Smooth muscle cell (in vitro differentiated cells): ENCODE data around the gene SPECC1. TPM values are rescaled to one million over a fixed set of nuclear protein-coding genes. Genes with fewer than 3 reads are reported as not detected.

Source experiments
- DNase-seq: peaks from one replicate; lab custom pipeline; 2025; ENCODE audit not compliant: unreplicated experiment; lab: John Stamatoyannopoulos, UW
- H2AFZ ChIP-seq: fragments of 200-600 bp; sonication (generic); 2 replicates; pipeline ENCODE4 v1.6.0; 2016; ENCODE audit warnings: antibody characterized with exemption, low read depth, mild to moderate bottlenecking
- H3F3A ChIP-seq: fragments of 200-600 bp; sonication (generic); 2 replicates; pipeline ENCODE4 v1.6.0; 2017; ENCODE audit warnings: antibody characterized with exemption, low read depth
- H3K27ac ChIP-seq: fragments of 200-600 bp; sonication (generic); 2 replicates; pipeline ENCODE4 v1.5.1; 2016; ENCODE audit warnings: low read depth, mild to moderate bottlenecking
- H3K27me3 ChIP-seq: fragments of 200-600 bp; sonication (generic); 2 replicates; pipeline ENCODE4 v1.6.1; 2016; ENCODE audit warnings: low read depth, mild to moderate bottlenecking
- H3K36me3 ChIP-seq: fragments of 200-600 bp; sonication (generic); 2 replicates; pipeline ENCODE4 v1.5.1; 2016; ENCODE audit warnings: low read depth
- H3K4me1 ChIP-seq: fragments of 200-600 bp; sonication (generic); 2 replicates; pipeline ENCODE4 v1.5.1; 2016; ENCODE audit warnings: low read depth
- H3K4me2 ChIP-seq: fragments of 200-600 bp; sonication (generic); 2 replicates; pipeline ENCODE4 v1.6.0; 2016; ENCODE audit warnings: mild to moderate bottlenecking
- H3K4me3 ChIP-seq: fragments of 200-600 bp; sonication (generic); 2 replicates; pipeline ENCODE4 v1.5.1; 2016; ENCODE audit warnings: mild to moderate bottlenecking
- H3K79me2 ChIP-seq: fragments of 200-600 bp; sonication (generic); 2 replicates; pipeline ENCODE4 v1.6.0; 2016; ENCODE audit warnings: low read depth, mild to moderate bottlenecking
- H3K9ac ChIP-seq: fragments of 200-600 bp; sonication (generic); 2 replicates; pipeline ENCODE4 v1.6.0; 2016; ENCODE audit warnings: low read depth
- H3K9me3 ChIP-seq: fragments of 200-600 bp; sonication (generic); replicated peaks from 2 replicates; pipeline ENCODE4 v1.5.1; 2016; ENCODE audit warnings: low read depth
- H4K20me1 ChIP-seq: fragments of 200-600 bp; sonication (generic); 2 replicates; pipeline ENCODE4 v1.6.0; 2016; ENCODE audit warnings: low read depth
- WGBS: methylation state at CpG from one replicate; pipeline ENCODE4 v1.1.7; 2016; ENCODE audit warnings: low lambda C conversion rate; 5-methylcytosine and 5-hydroxymethylcytosine counted together
- polyA plus RNA-seq: library from polyadenylated mRNA; unstranded; fragments of >200 nt; fragmentation: Nextera tagmentation; extraction: Ambion mirVana; gene quantifications from 2 replicates; pipeline ENCODE4 v1.2.1, GENCODE V29; 2016
- total RNA-seq: library from RNA; depleted of rRNA; stranded (reverse); fragments of >200 nt; gene quantifications from 2 replicates; pipeline ENCODE4 v1.2.3, GENCODE V29; 2014
- TF ChIP-seq, protein P1 (sequence below): fragments of 200-600 bp; sonication (generic); IDR thresholded peaks from 2 replicates; pipeline ENCODE4 v1.5.1; 2017; ENCODE audit warnings: borderline replicate concordance, mild to moderate bottlenecking, antibody characterized with exemption; ENCODE audit not compliant: insufficient read depth, poor library complexity, severe bottlenecking

The SPECC1 gene
- total and polyA plus RNA-seq, 2 experiments from 2014 or later: 20.0 to 72.0 TPM

DNA sequence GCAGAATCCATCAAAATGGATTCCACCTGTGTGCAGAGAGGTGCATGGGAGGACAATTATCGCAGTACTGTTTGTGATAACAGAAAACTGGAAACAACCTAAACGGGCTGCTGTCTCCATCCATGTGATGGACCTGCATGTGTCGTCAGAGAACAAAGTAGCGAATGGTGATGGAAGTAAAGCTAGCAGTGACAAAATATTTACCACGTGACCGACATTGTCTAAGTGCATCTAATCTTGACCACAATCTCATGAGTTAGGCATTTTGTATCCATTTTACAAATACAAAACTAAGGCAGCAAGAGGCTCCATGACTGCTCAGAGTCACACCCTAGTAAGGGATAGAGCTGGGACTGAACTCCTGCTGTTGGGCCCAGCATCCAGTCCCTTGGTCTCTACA lies 270.9 kb downstream of the SPECC1 start:
- H3K36me3 ChIP-seq: no peaks in the 10 kb centered on the region
- TF ChIP-seq, protein P1, sequence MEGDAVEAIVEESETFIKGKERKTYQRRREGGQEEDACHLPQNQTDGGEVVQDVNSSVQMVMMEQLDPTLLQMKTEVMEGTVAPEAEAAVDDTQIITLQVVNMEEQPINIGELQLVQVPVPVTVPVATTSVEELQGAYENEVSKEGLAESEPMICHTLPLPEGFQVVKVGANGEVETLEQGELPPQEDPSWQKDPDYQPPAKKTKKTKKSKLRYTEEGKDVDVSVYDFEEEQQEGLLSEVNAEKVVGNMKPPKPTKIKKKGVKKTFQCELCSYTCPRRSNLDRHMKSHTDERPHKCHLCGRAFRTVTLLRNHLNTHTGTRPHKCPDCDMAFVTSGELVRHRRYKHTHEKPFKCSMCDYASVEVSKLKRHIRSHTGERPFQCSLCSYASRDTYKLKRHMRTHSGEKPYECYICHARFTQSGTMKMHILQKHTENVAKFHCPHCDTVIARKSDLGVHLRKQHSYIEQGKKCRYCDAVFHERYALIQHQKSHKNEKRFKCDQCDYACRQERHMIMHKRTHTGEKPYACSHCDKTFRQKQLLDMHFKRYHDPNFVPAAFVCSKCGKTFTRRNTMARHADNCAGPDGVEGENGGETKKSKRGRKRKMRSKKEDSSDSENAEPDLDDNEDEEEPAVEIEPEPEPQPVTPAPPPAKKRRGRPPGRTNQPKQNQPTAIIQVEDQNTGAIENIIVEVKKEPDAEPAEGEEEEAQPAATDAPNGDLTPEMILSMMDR: no peak
- H3K27ac ChIP-seq: no peak overlapping the region
- H3K9ac ChIP-seq: no peak overlapping the region
- no peak overlapping the region for H3K4me3 ChIP-seq
- H3K79me2 ChIP-seq: no peaks in the 10 kb centered on the region
- peaks cover 23% of the 10 kb centered on the region for H3K4me1 ChIP-seq
- H3K27me3 ChIP-seq: no peaks in the 10 kb centered on the region
- H2AFZ ChIP-seq: no peak overlapping the region
- WGBS: 98% methylated on average over 6 of the region's 6 CpGs
- H3K9me3 ChIP-seq: no peaks in the 10 kb centered on the region
- no peak overlapping the region for H3K4me2 ChIP-seq
- DNase-seq: no peak
- no peaks in the 10 kb centered on the region for H4K20me1 ChIP-seq
- peaks cover 29% of the 10 kb centered on the region for H3F3A ChIP-seq

GRCh38 chr17:20280851-20281250 lies 271.7 kb downstream of the SPECC1 start:
- no peak overlapping the region for H3K4me3 ChIP-seq
- WGBS: 94% methylated on average over 10 of the region's 10 CpGs
- H2AFZ ChIP-seq: no peak overlapping the region
- no peak overlapping the region for H3K9ac ChIP-seq
- H3K27ac ChIP-seq: no peak overlapping the region
- no peaks in the 10 kb centered on the region for H4K20me1 ChIP-seq
- H3K36me3 ChIP-seq: no peaks in the 10 kb centered on the region
- no peak for DNase-seq
- H3K9me3 ChIP-seq: no peaks in the 10 kb centered on the region
- H3K27me3 ChIP-seq: no peaks in the 10 kb centered on the region
- H3K4me1 ChIP-seq: peaks cover 19% of the 10 kb centered on the region
- H3F3A ChIP-seq: peaks cover 25% of the 10 kb centered on the region
- H3K79me2 ChIP-seq: no peaks in the 10 kb centered on the region
- TF ChIP-seq, protein P1: no peak
- no peak overlapping the region for H3K4me2 ChIP-seq

DNA sequence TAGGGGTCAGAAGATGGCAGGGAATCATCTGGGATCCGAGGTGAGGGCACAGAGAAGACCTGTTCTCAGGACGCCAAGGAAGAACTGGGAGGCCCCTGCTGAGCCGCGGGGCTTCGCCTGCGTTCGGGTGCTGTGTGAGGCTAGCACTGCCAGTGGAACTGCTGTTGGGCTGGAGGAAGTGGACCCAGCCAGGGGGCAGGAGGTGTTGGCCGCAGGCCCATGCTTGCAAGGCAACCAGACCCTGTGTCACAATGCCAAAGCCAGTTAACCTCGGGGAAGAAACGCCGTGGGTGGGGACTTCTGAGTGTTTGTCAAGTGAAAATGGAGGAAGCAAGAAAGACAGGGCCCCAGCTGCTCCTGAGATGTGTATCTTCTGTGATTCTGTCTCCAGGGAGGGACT lies 272.7 kb downstream of the SPECC1 start:
- no peak for DNase-seq
- no peaks in the 10 kb centered on the region for H3K36me3 ChIP-seq
- H4K20me1 ChIP-seq: no peaks in the 10 kb centered on the region
- H3K79me2 ChIP-seq: no peaks in the 10 kb centered on the region
- WGBS: 89% methylated on average over 11 of the region's 11 CpGs
- peaks cover 19% of the 10 kb centered on the region for H3K4me1 ChIP-seq
- H3K4me2 ChIP-seq: no peak overlapping the region
- H3K9ac ChIP-seq: no peak overlapping the region
- no peak overlapping the region for H3K27ac ChIP-seq
- no peak overlapping the region for H3K4me3 ChIP-seq
- H2AFZ ChIP-seq: no peak overlapping the region
- H3K27me3 ChIP-seq: no peaks in the 10 kb centered on the region
- H3K9me3 ChIP-seq: no peaks in the 10 kb centered on the region
- TF ChIP-seq, protein P1: no peak
- H3F3A ChIP-seq: peaks cover 15% of the 10 kb centered on the region

DNA sequence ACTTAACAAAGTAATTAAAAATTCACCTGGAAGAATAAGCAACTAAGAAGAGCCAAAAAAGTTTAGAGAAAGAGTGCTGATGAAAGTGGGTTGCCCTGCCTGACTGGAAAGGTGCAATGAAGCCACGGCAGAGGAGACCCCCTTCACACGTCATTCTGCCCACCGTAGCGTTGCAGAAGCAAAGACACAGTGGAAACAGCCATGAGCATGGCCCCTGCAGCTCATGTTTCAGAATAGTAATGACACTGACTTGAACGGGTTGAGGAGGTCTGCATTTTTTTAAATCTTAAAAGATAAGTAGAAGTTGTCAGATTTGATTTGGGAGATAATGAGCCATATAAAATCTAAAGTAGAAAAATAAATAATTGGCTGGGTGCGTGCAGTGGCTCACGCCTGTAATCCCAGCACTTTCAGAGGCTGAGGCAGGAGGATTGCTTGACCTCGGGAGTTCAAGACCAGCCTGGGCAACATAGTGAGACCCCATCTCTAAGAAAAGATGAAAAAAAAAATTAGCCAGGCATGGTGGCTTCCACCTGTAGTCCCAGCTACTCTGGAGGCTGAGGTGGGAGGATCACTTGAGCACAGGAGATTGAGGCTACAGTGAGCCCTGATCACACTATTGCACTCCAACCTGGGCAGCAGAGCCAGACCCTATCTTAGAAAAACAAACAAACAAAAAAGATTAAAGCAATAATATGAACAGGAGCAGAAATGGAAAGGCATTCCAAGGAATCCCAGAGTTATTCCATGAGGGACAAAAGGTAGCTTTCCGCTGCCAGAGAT lies 273.6 kb downstream of the SPECC1 start:
- no peaks in the 10 kb centered on the region for H4K20me1 ChIP-seq
- H3K27ac ChIP-seq: peak overlapping the region; percentile 88
- H3K36me3 ChIP-seq: no peaks in the 10 kb centered on the region
- TF ChIP-seq, protein P1: no peak
- peaks cover 19% of the 10 kb centered on the region for H3K4me1 ChIP-seq
- DNase-seq: no peak
- H3F3A ChIP-seq: peaks cover 11% of the 10 kb centered on the region
- no peak overlapping the region for H3K4me3 ChIP-seq
- H3K27me3 ChIP-seq: no peaks in the 10 kb centered on the region
- WGBS: 94% methylated on average over 9 of the region's 9 CpGs
- no peaks in the 10 kb centered on the region for H3K9me3 ChIP-seq
- H3K79me2 ChIP-seq: no peaks in the 10 kb centered on the region
- H3K9ac ChIP-seq: no peak overlapping the region
- no peak overlapping the region for H2AFZ ChIP-seq
- no peak overlapping the region for H3K4me2 ChIP-seq
